COLO668 (cell line): ENCODE data around the gene ADIG.

Experiments used
- DNase-seq: peaks from one replicate; lab custom pipeline; 2025; ENCODE audit not compliant: unreplicated experiment; lab: John Stamatoyannopoulos, UW

The ADIG gene

DNA sequence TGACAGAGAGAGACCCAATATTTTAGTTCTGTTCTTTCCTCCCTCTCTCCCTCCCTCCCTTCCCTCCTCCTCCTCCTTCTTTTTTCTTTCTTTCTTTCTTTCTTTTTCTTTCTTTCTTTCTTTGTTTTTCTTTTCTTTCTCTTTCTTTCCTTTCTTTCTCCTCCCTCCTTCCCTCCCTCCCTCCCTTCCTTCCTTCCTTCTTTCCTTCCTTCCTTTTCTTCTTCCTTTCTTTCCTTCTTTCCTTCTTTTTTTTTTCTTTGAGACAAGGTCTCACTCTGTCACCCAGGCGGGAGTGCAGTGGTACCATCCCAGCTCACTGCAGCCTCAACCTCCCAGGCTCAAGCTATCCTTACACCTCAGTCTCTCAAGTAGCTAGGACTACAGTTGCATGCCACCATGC, 49.0 kb downstream of the ADIG start:
- no peak for DNase-seq

DNA sequence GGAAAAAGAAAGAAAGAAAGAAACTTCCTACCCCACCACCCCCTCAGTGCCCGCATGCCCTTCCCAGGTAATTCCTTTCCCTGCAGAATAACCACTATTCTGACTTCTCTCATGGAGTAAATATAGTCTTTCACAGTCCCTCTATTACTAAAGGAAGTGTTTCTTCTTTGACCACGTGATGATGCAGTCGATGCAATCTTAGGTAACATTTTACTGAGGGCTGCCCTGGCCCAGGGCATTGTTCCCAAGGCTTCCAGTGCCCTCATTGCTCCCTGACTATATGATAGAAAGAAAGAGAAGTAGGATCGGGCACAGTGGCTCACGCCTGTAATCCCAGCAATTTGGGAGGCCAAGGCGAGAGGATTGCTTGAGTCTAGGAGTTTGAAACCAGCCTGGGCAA, 49.7 kb downstream of the ADIG start:
- DNase-seq: no peak

DNA sequence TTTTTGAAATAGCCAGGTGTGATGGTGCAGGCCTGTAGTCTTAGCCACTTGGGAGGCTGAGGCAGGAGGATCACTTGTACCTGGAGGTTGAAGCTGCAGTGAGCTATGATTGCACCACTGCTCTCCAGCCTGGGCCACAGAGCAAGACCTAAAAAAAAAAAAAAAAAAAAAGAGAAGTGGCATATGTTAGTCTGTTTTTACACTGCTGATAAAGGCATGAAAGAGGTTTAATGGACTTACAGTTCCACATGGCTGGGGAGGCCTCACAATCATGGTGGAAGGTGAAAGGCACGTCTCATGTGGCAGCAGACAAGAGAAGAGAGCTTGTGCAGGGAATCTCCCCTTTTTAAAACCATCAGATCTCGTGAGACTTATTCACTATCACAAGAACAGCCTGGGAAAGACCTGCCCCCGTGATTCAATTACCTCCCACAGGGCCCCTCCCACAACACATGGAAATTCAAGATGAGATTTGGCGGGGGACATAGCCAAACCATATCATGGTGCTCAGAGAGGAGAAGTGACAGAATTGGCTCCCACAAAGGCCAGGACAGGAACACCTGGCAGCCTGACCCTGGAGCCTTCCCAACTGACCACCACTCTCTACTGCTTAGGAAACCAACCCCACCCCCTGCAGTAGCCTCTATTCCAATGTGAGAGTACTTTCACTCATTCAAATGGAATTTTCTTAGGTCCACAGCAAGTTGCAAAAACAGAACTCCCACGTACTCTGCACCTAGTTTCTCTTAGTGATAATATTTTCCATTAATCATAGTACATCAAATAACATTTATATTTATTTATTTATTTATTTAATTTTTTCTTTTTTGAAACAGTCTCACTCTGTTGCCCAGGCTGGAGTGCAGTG, 50.4 kb downstream of the ADIG start:
- no peak for DNase-seq

DNA sequence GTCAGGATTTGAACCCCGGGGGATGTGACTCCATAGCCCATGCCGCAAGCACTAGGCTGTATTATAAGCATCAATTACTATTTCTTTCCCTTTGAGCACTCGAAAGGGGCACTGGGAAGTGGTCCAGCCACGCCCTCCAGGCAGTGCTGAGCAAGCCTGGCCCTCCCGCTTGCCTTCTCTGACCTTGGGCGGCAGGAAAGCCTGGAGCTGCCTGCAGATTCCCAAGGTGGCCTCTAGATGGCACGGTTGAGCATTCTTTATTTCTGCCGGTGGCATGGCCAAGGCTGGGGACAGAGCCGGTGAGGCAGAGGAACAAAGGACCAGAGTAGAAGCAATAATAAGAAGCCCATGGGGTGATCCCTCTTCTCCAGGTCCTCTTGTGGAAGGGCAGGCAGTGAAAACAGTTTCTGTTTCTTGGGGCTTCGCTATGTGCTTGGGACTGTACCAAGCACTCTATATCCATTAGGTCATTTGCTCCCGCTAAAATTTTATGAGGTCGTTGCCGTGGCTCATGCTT, 52.6 kb downstream of the ADIG start:
- peak; percentile 47 for DNase-seq

DNA sequence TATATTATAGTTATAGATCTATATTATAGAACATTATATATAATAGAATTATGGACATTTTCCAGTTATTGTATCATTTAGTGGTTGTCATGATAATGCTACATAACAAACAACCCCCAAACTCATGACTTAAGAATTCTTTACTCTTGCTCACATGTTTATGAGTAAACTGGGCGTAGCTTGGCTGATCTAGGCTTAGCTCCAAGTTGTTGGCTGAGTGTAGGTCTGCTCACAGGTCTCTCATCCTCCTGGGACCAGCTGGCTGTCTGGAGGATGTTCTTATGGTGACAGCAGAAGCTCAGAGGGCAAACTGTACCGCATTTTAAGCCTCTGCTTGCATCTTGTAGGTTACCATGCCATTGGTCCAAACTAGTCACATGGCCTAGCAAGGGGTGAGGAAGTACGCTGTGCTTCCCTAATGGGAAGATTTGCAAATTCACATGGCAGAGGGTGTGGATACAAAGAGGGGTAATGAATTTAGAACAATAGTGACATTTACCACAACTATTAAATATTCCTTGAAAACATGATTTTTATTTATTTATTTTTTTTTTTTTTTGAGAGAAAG, 54.8 kb downstream of the ADIG start:
- DNase-seq: no peak
